Duodenal mucosa (tissue), 2 donors: ENCODE measurements around the gene SNED1.

Experiments used
- H3K27ac ChIP-seq: one replicate; pipeline ENCODE4 v1.7.0; 2013; ENCODE audit warnings: low read depth, low read length
- H3K27me3 ChIP-seq, 2 donors: one replicate each; pipeline ENCODE4 v1.7.0; 2013; ENCODE audit warnings: low read length in 2 of 2, control low read depth in 1 of 2; ENCODE audit not compliant: insufficient read depth in 2 of 2, control insufficient read depth in 1 of 2
- H3K36me3 ChIP-seq, 2 donors: one replicate each; pipeline ENCODE4 v1.7.0; 2013; ENCODE audit warnings: low read length in 2 of 2, control low read depth in 1 of 2; ENCODE audit not compliant: insufficient read depth in 2 of 2, control insufficient read depth in 1 of 2
- H3K4me1 ChIP-seq, 2 donors: one replicate each; pipeline ENCODE4 v1.7.0; 2013; ENCODE audit warnings: low read length in 2 of 2, control low read depth in 1 of 2; ENCODE audit not compliant: insufficient read depth in 2 of 2, control insufficient read depth in 1 of 2
- H3K4me3 ChIP-seq, 2 donors: one replicate each; pipeline ENCODE4 v1.7.0; 2013; ENCODE audit warnings: low read length in 2 of 2, low read depth in 1 of 2
- H3K9ac ChIP-seq, 2 donors: one replicate each; pipeline ENCODE4 v1.7.0; 2013; ENCODE audit warnings: low read length in 2 of 2, low read depth in 1 of 2
- H3K9me3 ChIP-seq, 2 donors: one replicate each; pipeline ENCODE4 v1.7.0; 2013; ENCODE audit warnings: low read length in 2 of 2, control low read depth in 1 of 2; ENCODE audit not compliant: control insufficient read depth in 1 of 2

SNED1 gene

GRCh38 chr2:241110607-241111439, 112.4 kb downstream of the SNED1 start:
- Histone ChIP-seq H3K9ac (no peak overlapping the region), H3K27ac (no peak overlapping the region), H3K9me3 (no peaks in the 10 kb centered on the region), H3K4me3 (no peak overlapping the region), H3K27me3 (no peaks in the 10 kb centered on the region), H3K36me3 (peaks cover 0 to 18% of the 10 kb centered on the region in 2 donors), H3K4me1 (peaks cover 3 to 6% of the 10 kb centered on the region in 2 donors)

GRCh38 chr2:241111440-241111805, 113.0 kb downstream of the SNED1 start:
- no peaks in the 10 kb centered on the region for H3K27me3 ChIP-seq
- H3K36me3 ChIP-seq, result peaks cover 0 to 18% of the 10 kb centered on the region in 2 donors
- no peaks in the 10 kb centered on the region for H3K9me3 ChIP-seq
- peaks cover 3 to 6% of the 10 kb centered on the region in 2 donors for H3K4me1 ChIP-seq
- no peak overlapping the region for H3K27ac ChIP-seq
- H3K4me3 ChIP-seq, result no peak overlapping the region
- no peak overlapping the region for H3K9ac ChIP-seq

- Histone ChIP-seq H3K9me3 (no peaks in the 10 kb centered on the region), H3K27ac (no peak overlapping the region), H3K4me1 (peaks cover 3 to 6% of the 10 kb centered on the region in 2 donors), H3K36me3 (peaks cover 0 to 16% of the 10 kb centered on the region in 2 donors), H3K4me3 (no peak overlapping the region), H3K9ac (no peak overlapping the region), H3K27me3 (no peaks in the 10 kb centered on the region)
Measured at GRCh38 chr2:241112046-241112445, 113.6 kb downstream of the SNED1 start.

GRCh38 chr2:241112592-241112991, 114.2 kb downstream of the SNED1 start:
- no peak overlapping the region for H3K4me3 ChIP-seq
- H3K9me3 ChIP-seq, result no peaks in the 10 kb centered on the region
- no peak overlapping the region for H3K27ac ChIP-seq
- peaks cover 3 to 6% of the 10 kb centered on the region in 2 donors for H3K4me1 ChIP-seq
- H3K36me3 ChIP-seq, result peaks cover 0 to 15% of the 10 kb centered on the region in 2 donors
- no peaks in the 10 kb centered on the region for H3K27me3 ChIP-seq
- no peak overlapping the region for H3K9ac ChIP-seq

DNA sequence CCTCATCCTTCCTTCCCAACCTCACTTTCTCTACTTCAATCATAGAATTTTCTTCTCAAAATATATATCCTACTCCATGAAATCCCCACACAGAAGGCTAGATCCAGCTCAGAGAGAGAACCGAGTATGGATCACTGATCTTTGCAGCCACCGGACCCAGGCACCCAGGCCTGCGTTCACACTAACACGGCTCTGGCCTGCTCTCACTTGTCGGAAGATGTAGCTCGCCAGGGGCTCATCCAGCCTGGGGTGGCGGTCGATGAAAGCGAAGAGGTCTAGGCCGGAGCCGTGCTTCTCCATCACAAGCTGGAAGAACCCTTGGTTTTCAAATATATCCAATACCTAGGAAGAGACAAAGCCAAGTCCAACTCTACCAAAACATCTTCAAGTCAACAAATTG, 116.4 kb downstream of the SNED1 start:
- Histone ChIP-seq H3K4me1 (no peaks in the 10 kb centered on the region), H3K27me3 (no peaks in the 10 kb centered on the region), H3K27ac (no peak overlapping the region), H3K9ac (no peak overlapping the region), H3K9me3 (no peaks in the 10 kb centered on the region), H3K4me3 (no peak overlapping the region), H3K36me3 (peaks cover 0 to 10% of the 10 kb centered on the region in 2 donors)

DNA sequence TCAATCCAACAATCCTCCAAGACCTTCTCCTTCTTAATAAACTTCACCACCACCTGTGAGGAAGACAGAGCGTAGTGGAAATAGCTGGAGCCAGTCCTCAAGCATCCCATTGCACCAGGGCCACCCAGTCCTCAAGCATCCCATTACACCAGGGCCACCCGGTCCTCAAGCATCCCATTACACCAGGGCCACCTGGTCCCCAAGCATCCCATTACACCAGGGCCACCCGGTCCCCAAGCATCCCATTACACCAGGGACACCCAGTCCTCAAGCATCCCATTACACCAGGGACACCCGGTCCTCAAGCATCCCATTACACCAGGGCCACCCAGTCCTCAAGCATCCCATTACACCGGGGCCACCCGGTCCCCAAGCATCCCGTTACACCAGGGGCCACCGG, 116.9 kb downstream of the SNED1 start:
- Histone ChIP-seq H3K4me3 (no peak overlapping the region), H3K27me3 (no peaks in the 10 kb centered on the region), H3K9ac (no peak overlapping the region), H3K27ac (no peak overlapping the region), H3K9me3 (no peaks in the 10 kb centered on the region), H3K36me3 (peaks cover 0 to 10% of the 10 kb centered on the region in 2 donors), H3K4me1 (no peaks in the 10 kb centered on the region)

GRCh38 chr2:241116606-241117560, 118.5 kb downstream of the SNED1 start:
- Histone ChIP-seq H3K4me3 (no peak overlapping the region), H3K9ac (no peak overlapping the region), H3K27me3 (no peaks in the 10 kb centered on the region), H3K36me3 (peaks cover 0 to 17% of the 10 kb centered on the region in 2 donors), H3K9me3 (no peaks in the 10 kb centered on the region), H3K4me1 (no peaks in the 10 kb centered on the region), H3K27ac (no peak overlapping the region)

GRCh38 chr2:241118737-241119505, 120.5 kb downstream of the SNED1 start:
- no peaks in the 10 kb centered on the region for H3K9me3 ChIP-seq
- no peaks in the 10 kb centered on the region for H3K27me3 ChIP-seq
- no peak overlapping the region for H3K27ac ChIP-seq

DNA sequence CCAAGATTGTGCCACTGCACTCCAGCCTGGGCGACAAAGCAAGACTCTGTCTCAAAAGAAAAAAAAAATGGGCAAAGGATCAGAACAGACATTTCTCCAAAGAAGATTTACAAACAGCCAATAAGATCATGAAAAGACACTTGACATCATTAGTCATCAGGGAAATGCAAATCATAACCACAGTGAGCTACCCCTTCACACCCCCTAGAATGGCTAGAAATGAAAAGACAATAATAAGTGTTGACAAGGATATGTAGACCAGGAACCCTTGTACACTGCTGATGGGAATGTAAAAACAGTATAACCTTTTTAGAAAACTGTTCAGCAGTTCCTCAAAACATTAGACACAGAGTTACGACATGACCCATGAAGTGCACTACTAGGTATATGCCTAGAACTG, 122.0 kb downstream of the SNED1 start:
- Histone ChIP-seq H3K4me1 (no peaks in the 10 kb centered on the region), H3K27me3 (no peaks in the 10 kb centered on the region), H3K9ac (no peak overlapping the region), H3K36me3 (peaks cover 6 to 7% of the 10 kb centered on the region in 2 donors), H3K9me3 (no peaks in the 10 kb centered on the region), H3K4me3 (no peak overlapping the region), H3K27ac (no peak overlapping the region)

More at GRCh38 chr2:241118737-241119505, 120.5 kb downstream of the SNED1 start:
- H3K4me3 ChIP-seq, result no peak overlapping the region
- peaks cover 6 to 12% of the 10 kb centered on the region in 2 donors for H3K36me3 ChIP-seq
- no peak overlapping the region for H3K9ac ChIP-seq
- no peaks in the 10 kb centered on the region for H3K4me1 ChIP-seq
